AG04449 (cell line): ENCODE measurements around the gene FHIT.

Experiments
- CTCF ChIA-PET: fragments of 350-600 bp; formaldehyde crosslinking; extraction: SDS; loops from one replicate; lab custom pipeline; 2021; ENCODE audit warnings: antibody characterized with exemption; lab: Yijun Ruan, JAX
- POLR2A ChIA-PET: fragments of 400-600, 350-600 bp; formaldehyde crosslinking; extraction: SDS; loops from one replicate; lab custom pipeline; 2020; ENCODE audit warnings: antibody characterized with exemption, inconsistent platforms; lab: Yijun Ruan, JAX
- DNase-seq: peaks from one replicate; pipeline ENCODE4 v3.0.0-alpha.2; 2010; ENCODE audit warnings: low read depth, low spot score
- H3K4me3 ChIP-seq: 2 replicates; pipeline ENCODE4 v1.5.1; 2011; ENCODE audit warnings: low read depth, mild to moderate bottlenecking, control low read depth, low read length
- TF ChIP-seq, protein P1 (sequence below): IDR thresholded peaks from one replicate; pipeline ENCODE4 v1.5.1; 2011; ENCODE audit warnings: mild to moderate bottlenecking, moderate library complexity, low read length, control low read depth, inconsistent platforms; ENCODE audit not compliant: insufficient read depth; ENCODE audit errors: missing control alignments

FHIT gene

GRCh38 chr3:60973321-60973720 is 277.9 kb downstream of the FHIT start:
- CTCF ChIA-PET = no interaction called here
- POLR2A ChIA-PET = no interaction called here
- no peak overlapping the region for H3K4me3 ChIP-seq
- TF ChIP-seq, protein P1, sequence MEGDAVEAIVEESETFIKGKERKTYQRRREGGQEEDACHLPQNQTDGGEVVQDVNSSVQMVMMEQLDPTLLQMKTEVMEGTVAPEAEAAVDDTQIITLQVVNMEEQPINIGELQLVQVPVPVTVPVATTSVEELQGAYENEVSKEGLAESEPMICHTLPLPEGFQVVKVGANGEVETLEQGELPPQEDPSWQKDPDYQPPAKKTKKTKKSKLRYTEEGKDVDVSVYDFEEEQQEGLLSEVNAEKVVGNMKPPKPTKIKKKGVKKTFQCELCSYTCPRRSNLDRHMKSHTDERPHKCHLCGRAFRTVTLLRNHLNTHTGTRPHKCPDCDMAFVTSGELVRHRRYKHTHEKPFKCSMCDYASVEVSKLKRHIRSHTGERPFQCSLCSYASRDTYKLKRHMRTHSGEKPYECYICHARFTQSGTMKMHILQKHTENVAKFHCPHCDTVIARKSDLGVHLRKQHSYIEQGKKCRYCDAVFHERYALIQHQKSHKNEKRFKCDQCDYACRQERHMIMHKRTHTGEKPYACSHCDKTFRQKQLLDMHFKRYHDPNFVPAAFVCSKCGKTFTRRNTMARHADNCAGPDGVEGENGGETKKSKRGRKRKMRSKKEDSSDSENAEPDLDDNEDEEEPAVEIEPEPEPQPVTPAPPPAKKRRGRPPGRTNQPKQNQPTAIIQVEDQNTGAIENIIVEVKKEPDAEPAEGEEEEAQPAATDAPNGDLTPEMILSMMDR = no peak
- DNase-seq = no peak

DNA sequence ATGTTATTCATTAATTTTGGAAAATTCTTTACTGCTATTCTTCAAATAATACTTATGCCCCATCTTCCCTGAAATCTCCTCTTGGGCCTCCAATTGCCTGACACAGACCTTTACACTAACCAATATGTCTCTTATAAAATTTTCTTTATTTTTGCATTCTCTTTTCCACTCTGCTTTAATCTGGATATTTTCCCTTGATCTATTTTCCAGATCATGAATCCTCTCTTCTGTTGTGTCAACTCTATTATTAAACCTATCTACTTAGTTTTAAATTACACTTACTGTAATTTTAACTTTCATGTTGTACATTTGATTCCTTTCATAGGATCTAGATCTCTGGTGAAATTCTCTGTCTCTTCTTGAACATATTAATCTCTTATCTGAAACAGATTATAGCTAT is 278.7 kb downstream of the FHIT start:
- POLR2A ChIA-PET = no interaction called here
- CTCF ChIA-PET = no interaction called here

GRCh38 chr3:60970850-60971249 is 280.4 kb downstream of the FHIT start:
- no peak for DNase-seq
- ChIA-PET CTCF (no interaction called here), POLR2A (no interaction called here)
- TF ChIP-seq, protein P1 = no peak
- H3K4me3 ChIP-seq = no peak overlapping the region

More for the DNA sequence above, 278.7 kb downstream of the FHIT start:
- no peak for DNase-seq
- TF ChIP-seq, protein P1 = no peak
- H3K4me3 ChIP-seq = no peak overlapping the region

DNA sequence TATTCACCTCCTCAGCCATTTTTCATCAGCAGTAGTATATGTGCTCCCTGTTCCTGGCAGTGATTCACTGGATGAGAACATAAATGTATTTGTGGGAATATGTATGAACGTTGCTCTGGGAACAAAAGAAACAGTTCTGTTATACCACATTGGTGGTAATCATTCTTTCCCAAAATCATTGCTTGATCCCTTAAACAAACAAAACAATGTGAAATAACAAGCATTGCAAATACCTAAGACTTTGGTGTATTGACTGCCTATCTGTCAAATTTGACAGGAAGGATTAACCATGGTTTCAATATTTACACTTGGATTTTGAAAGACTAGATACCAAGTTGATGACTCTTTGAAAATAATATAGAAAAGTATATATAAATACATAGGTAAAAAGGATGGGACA is 284.1 kb downstream of the FHIT start:
- H3K4me3 ChIP-seq = no peak overlapping the region
- DNase-seq = no peak
- TF ChIP-seq, protein P1 = no peak
- POLR2A ChIA-PET = no interaction called here
- CTCF ChIA-PET = no interaction called here

- TF ChIP-seq, protein P1 = no peak
- ChIA-PET POLR2A (no interaction called here), CTCF (interaction anchor here (2.0 kb wide), 1 partner anchor 9 kb away, joined by 6 read pairs; no protein-coding TSS in a partner anchor)
- no peak for DNase-seq
- no peak overlapping the region for H3K4me3 ChIP-seq
Measured at GRCh38 chr3:60957541-60957940, 293.7 kb downstream of the FHIT start.

DNA sequence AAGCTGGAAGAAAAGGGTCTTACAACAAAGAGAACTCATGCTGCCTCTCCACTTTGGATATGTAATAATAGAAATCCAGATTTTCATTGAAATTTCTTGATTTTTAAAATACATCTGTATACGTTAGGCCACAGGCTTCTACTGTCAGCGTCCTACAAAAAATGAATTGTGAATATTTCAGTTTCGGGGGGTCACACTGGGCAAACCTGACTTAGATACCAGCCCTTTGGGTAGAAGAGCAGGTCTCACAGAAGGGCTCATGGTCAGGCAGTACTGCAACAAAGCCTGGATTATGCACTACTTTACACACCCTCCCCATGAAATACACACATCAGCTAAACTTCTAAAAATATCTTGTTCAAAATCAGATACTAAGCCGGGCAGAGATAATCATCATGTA is 294.5 kb downstream of the FHIT start:
- CTCF ChIA-PET = interaction anchor here (2.0 kb wide), 1 partner anchor 8 kb away, joined by 6 read pairs; no protein-coding TSS in a partner anchor

More for the DNA sequence above, 294.5 kb downstream of the FHIT start:
- no peak for DNase-seq
- H3K4me3 ChIP-seq = no peak overlapping the region
- TF ChIP-seq, protein P1 = no peak
- POLR2A ChIA-PET = no interaction called here
